Measurements from ENCODE around the gene PALM2AKAP2. TPM values are rescaled to one million over a fixed set of nuclear protein-coding genes. Genes with fewer than 3 reads are reported as not detected.

The PALM2AKAP2 gene
- total and polyA plus RNA-seq, 9 of the 15 experiments (the other 6 are each of a cell fraction or from before 2014, with no cell fraction given), result not detected

DNA sequence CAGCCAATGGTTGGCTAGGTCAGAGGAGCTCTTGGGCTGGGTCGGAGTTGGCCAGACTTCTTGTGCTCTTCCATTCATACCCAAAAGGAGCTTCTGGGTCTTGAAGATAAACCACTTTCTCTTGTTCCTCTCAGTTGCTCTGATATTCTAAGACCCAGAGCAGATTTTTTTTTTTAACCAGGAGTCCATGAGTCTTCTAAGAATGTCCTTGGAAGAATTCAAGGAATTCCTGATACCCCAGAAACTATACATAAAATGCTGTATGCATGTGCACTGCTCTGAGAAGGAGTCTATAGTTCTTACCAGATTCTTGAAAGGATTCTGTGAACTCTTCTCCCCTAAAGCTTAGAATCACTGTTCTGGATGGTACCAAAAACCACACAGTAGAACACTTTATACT is 9.9 kb upstream of the PALM2AKAP2 start:
- ChIA-PET CTCF (ENCODE audit: low intra/inter-chr PET ratio) (interaction anchor here (0.6 kb wide), 1 partner anchor 112 kb away, joined by 3 read pairs; no protein-coding TSS in a partner anchor), POLR2A (no interaction called here)
- H3K36me3 ChIP-seq (ENCODE audit: control insufficient read depth, insufficient read depth, low read length), result no peaks in the 10 kb centered on the region
- FAIRE-seq (no peak), DNase-seq (ENCODE audit: extremely low read depth in 1 of 4, low spot score in 3 of 4) (no peak), ATAC-seq (no peak)
- H3K27ac ChIP-seq (ENCODE audit: extremely low read depth, low read depth, low read length), result no peak overlapping the region
- H2AFZ ChIP-seq (ENCODE audit: low read depth, low read length), result no peak overlapping the region
- H4K20me1 ChIP-seq (replicated peaks; ENCODE audit: control insufficient read depth, insufficient read depth, low read length), result no peaks in the 10 kb centered on the region
- H3K4me1 ChIP-seq (replicated peaks in 1 of 2; ENCODE audit: control insufficient read depth in 2 of 2, insufficient read depth in 2 of 2, low read length in 2 of 2), result no peaks in the 10 kb centered on the region
- H3K9me1 ChIP-seq (ENCODE audit: control insufficient read depth, insufficient read depth, low read length), result no peaks in the 10 kb centered on the region
- no peaks in the 10 kb centered on the region for H3K79me2 ChIP-seq (ENCODE audit: control insufficient read depth, insufficient read depth, low read length)
- TF ChIP-seq RBM15 (IDR thresholded peaks at IDR 0.05; ENCODE audit: insufficient read depth, low read length) (no peak), SAFB (IDR thresholded peaks at IDR 0.05; ENCODE audit: borderline replicate concordance, low read depth, low read length) (no peak), KDM1A (IDR thresholded peaks at IDR 0.05) (no peak), KDM4B (IDR thresholded peaks at IDR 0.05; ENCODE audit: borderline replicate concordance in 2 of 2, low read depth in 1 of 2) (no peak), ZNF347 (CRISPR knock-in tag; IDR thresholded peaks at IDR 0.05; ENCODE audit: low read depth) (no peak), CREBBP (IDR thresholded peaks at IDR 0.05; ENCODE audit: low read depth, low read length) (no peak), GATAD2A (IDR thresholded peaks at IDR 0.05) (no peak), CXXC5 (CRISPR knock-in tag; IDR thresholded peaks at IDR 0.05) (no peak), FOXJ3 (CRISPR knock-in tag; IDR thresholded peaks at IDR 0.05) (no peak)
- TF ChIP-seq, protein P1, sequence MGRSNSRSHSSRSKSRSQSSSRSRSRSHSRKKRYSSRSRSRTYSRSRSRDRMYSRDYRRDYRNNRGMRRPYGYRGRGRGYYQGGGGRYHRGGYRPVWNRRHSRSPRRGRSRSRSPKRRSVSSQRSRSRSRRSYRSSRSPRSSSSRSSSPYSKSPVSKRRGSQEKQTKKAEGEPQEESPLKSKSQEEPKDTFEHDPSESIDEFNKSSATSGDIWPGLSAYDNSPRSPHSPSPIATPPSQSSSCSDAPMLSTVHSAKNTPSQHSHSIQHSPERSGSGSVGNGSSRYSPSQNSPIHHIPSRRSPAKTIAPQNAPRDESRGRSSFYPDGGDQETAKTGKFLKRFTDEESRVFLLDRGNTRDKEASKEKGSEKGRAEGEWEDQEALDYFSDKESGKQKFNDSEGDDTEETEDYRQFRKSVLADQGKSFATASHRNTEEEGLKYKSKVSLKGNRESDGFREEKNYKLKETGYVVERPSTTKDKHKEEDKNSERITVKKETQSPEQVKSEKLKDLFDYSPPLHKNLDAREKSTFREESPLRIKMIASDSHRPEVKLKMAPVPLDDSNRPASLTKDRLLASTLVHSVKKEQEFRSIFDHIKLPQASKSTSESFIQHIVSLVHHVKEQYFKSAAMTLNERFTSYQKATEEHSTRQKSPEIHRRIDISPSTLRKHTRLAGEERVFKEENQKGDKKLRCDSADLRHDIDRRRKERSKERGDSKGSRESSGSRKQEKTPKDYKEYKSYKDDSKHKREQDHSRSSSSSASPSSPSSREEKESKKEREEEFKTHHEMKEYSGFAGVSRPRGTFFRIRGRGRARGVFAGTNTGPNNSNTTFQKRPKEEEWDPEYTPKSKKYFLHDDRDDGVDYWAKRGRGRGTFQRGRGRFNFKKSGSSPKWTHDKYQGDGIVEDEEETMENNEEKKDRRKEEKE (IDR thresholded peaks at IDR 0.05; ENCODE audit: borderline replicate concordance in 1 of 2, control insufficient read depth in 1 of 2, low read depth in 2 of 2, low read length in 1 of 2), result no peak
- TF ChIP-seq, protein P2, sequence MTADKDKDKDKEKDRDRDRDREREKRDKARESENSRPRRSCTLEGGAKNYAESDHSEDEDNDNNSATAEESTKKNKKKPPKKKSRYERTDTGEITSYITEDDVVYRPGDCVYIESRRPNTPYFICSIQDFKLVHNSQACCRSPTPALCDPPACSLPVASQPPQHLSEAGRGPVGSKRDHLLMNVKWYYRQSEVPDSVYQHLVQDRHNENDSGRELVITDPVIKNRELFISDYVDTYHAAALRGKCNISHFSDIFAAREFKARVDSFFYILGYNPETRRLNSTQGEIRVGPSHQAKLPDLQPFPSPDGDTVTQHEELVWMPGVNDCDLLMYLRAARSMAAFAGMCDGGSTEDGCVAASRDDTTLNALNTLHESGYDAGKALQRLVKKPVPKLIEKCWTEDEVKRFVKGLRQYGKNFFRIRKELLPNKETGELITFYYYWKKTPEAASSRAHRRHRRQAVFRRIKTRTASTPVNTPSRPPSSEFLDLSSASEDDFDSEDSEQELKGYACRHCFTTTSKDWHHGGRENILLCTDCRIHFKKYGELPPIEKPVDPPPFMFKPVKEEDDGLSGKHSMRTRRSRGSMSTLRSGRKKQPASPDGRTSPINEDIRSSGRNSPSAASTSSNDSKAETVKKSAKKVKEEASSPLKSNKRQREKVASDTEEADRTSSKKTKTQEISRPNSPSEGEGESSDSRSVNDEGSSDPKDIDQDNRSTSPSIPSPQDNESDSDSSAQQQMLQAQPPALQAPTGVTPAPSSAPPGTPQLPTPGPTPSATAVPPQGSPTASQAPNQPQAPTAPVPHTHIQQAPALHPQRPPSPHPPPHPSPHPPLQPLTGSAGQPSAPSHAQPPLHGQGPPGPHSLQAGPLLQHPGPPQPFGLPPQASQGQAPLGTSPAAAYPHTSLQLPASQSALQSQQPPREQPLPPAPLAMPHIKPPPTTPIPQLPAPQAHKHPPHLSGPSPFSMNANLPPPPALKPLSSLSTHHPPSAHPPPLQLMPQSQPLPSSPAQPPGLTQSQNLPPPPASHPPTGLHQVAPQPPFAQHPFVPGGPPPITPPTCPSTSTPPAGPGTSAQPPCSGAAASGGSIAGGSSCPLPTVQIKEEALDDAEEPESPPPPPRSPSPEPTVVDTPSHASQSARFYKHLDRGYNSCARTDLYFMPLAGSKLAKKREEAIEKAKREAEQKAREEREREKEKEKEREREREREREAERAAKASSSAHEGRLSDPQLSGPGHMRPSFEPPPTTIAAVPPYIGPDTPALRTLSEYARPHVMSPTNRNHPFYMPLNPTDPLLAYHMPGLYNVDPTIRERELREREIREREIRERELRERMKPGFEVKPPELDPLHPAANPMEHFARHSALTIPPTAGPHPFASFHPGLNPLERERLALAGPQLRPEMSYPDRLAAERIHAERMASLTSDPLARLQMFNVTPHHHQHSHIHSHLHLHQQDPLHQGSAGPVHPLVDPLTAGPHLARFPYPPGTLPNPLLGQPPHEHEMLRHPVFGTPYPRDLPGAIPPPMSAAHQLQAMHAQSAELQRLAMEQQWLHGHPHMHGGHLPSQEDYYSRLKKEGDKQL (CRISPR knock-in tag; IDR thresholded peaks at IDR 0.05; ENCODE audit: borderline replicate concordance), result no peak
- TF ChIP-seq, protein P3, sequence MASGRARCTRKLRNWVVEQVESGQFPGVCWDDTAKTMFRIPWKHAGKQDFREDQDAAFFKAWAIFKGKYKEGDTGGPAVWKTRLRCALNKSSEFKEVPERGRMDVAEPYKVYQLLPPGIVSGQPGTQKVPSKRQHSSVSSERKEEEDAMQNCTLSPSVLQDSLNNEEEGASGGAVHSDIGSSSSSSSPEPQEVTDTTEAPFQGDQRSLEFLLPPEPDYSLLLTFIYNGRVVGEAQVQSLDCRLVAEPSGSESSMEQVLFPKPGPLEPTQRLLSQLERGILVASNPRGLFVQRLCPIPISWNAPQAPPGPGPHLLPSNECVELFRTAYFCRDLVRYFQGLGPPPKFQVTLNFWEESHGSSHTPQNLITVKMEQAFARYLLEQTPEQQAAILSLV (tag; IDR thresholded peaks at IDR 0.05), result no peak
- H3K9me3 ChIP-seq (replicated peaks; ENCODE audit: control insufficient read depth, insufficient read depth, low read depth, low read length), result no peaks in the 10 kb centered on the region
- H3K4me2 ChIP-seq (ENCODE audit: insufficient read depth, low read length), result no peak overlapping the region
- in situ Hi-C loops (cut with MboI), result no loop called here
- H3K4me3 ChIP-seq, result no peak overlapping the region
- H3K27me3 ChIP-seq (ENCODE audit: control insufficient read depth in 2 of 2, insufficient read depth in 2 of 2, low read length in 2 of 2), result no peaks in the 10 kb centered on the region
- 0% methylated on average over 1 of the region's 1 CpG for WGBS (ENCODE audit: insufficient coverage, low coverage, missing lambda C conversion rate)
- intact Hi-C loops (cut with micrococcal nuclease), result no loop called here
- H3K9ac ChIP-seq (ENCODE audit: insufficient read depth in 1 of 2, low read depth in 2 of 2, low read length in 2 of 2), result no peak overlapping the region
- BruUV-seq (replicated peaks), result no TSS peak

Data from K562 (cell line).